Measurements from ENCODE around the gene FKBP2. TPM values are rescaled to one million over a fixed set of nuclear protein-coding genes. Genes with fewer than 3 reads are reported as not detected.

Gene FKBP2
- total and polyA plus RNA-seq, 2 of the 13 experiments (the other 11 are each of a cell fraction or from before 2014, with no cell fraction given) = 30.1 to 53.3 TPM

GRCh38 chr11:64249563-64250414 is 8.9 kb downstream of the FKBP2 start:
- H3K4me3 ChIP-seq (replicated peaks in 1 of 3; ENCODE audit: insufficient read depth in 1 of 3, low read depth in 2 of 3, low read length in 3 of 3) = peak overlapping the region in 1 of 3 experiments; percentile 88; a peak in 2 of 6 replicates
- intact Hi-C loops (cut with micrococcal nuclease; ENCODE audit: unreplicated experiment) = loop anchor here (2.0 to 5.0 kb wide), 3 partner anchors 19 to 59 kb away; partner anchors contain the start of gene CATSPERZ
- peaks cover 20% of the 10 kb centered on the region for H3K79me2 ChIP-seq (ENCODE audit: insufficient read depth, low read length)
- H3K4me2 ChIP-seq (ENCODE audit: low read depth, low read length) = peak overlapping the region; percentile 100; the same call in 1 of the 2 replicates
- 0% methylated on average over 1 of the region's 8 CpGs for WGBS (ENCODE audit: low lambda C conversion rate)
- peaks cover 58% of the 10 kb centered on the region for H3K4me1 ChIP-seq (ENCODE audit: insufficient read depth, low read length)
- in situ Hi-C loops (cut with HindIII; ENCODE audit: extremely low pct_ligation_motif_present, low pct_unique_long_range_greater_than_20kb) = no loop called here
- BruUV-seq (replicated peaks) = no TSS peak
- FAIRE-seq (no peak), ATAC-seq (no peak), DNase-seq (ENCODE audit: low spot score) (no peak)
- H3K9ac ChIP-seq (ENCODE audit: insufficient read depth, low read depth, low read length) = no peak overlapping the region
- no peaks in the 10 kb centered on the region for H3K36me3 ChIP-seq (replicated peaks in 1 of 2; ENCODE audit: control insufficient read depth in 1 of 2, insufficient read depth in 2 of 2, low read length in 2 of 2)
- H4K20me1 ChIP-seq (ENCODE audit: insufficient read depth, low read length) = no peaks in the 10 kb centered on the region
- H2AFZ ChIP-seq (ENCODE audit: low read length) = no peak overlapping the region
- no peaks in the 10 kb centered on the region for H3K9me3 ChIP-seq (ENCODE audit: low read length)
- CTCF ChIA-PET (ENCODE audit: low intra/inter-chr PET ratio, low total read pairs) = no interaction called here
- POLR2A ChIA-PET = interaction anchor here (0.9 to 2.0 kb wide), 8 partner anchors 9 to 68 kb away, joined by 3 to 14 read pairs (median 4); partner anchors contain the start of genes FKBP2, PRDX5 and TRMT112
- H3K27me3 ChIP-seq (ENCODE audit: control insufficient read depth in 1 of 2, insufficient read depth in 2 of 2, low read length in 2 of 2) = no peaks in the 10 kb centered on the region; a peak in 1 of 5 replicates
- no peak overlapping the region for H3K27ac ChIP-seq (ENCODE audit: extremely low read length, insufficient read depth, low read length)
- TF ChIP-seq RCOR2 (CRISPR knock-in tag; IDR thresholded peaks at IDR 0.05) (peak; percentile 30; the same call in 1 of the 2 replicates), ZMYM3 (CRISPR knock-in tag; IDR thresholded peaks at IDR 0.05) (peak; percentile 94), MTF1 (CRISPR knock-in tag; IDR thresholded peaks at IDR 0.05) (no peak), ZNF10 (CRISPR knock-in tag; IDR thresholded peaks at IDR 0.05; ENCODE audit: borderline replicate concordance, low read depth) (no peak), ZNF510 (CRISPR knock-in tag; IDR thresholded peaks at IDR 0.05; ENCODE audit: low read depth) (no peak), ZGPAT (CRISPR knock-in tag; IDR thresholded peaks at IDR 0.05) (no peak), JUNB (CRISPR knock-in tag; IDR thresholded peaks at IDR 0.05; ENCODE audit: borderline replicate concordance) (no peak), HMGXB4 (CRISPR knock-in tag; IDR thresholded peaks at IDR 0.05; ENCODE audit: borderline replicate concordance in 1 of 2, low read depth in 1 of 2) (no peak), CEBPB (IDR thresholded peaks at IDR 0.05; ENCODE audit: borderline replicate concordance, low read depth, low read length) (no peak), KLF11 (CRISPR knock-in tag; IDR thresholded peaks at IDR 0.05) (no peak), ZFYVE20 (CRISPR knock-in tag; IDR thresholded peaks at IDR 0.05; ENCODE audit: borderline replicate concordance, low read depth) (no peak), ZUFSP (CRISPR knock-in tag; IDR thresholded peaks at IDR 0.05; ENCODE audit: borderline replicate concordance) (no peak), HIC2 (CRISPR knock-in tag; IDR thresholded peaks at IDR 0.05; ENCODE audit: low read depth) (no peak), ADNP (CRISPR knock-in tag; IDR thresholded peaks at IDR 0.05) (peak; percentile 58; the same call in 1 of the 2 replicates), SUZ12 (IDR thresholded peaks at IDR 0.05; ENCODE audit: low read depth, low read length) (no peak), AGO1 (IDR thresholded peaks at IDR 0.05; ENCODE audit: low read depth, low read length, poor library complexity, severe bottlenecking) (no peak)

Data from HepG2 (cell line).